Measurements from ENCODE around the gene AFAP1. TPM values are rescaled to one million over a fixed set of nuclear protein-coding genes. Genes with fewer than 3 reads are reported as not detected.

The AFAP1 gene
- total RNA-seq, 2 experiments from 2014 or later, result not detected

- CTCF ChIA-PET (ENCODE audit: unreplicated experiment), result no interaction called here
- intact Hi-C loops (cut with micrococcal nuclease; ENCODE audit: unreplicated experiment), result no loop called here
- TF ChIP-seq EZH2phosphoT487 (IDR thresholded peaks at IDR 0.05; ENCODE audit: borderline replicate concordance, low read depth, low read length), result no peak
- TF ChIP-seq, protein P1, sequence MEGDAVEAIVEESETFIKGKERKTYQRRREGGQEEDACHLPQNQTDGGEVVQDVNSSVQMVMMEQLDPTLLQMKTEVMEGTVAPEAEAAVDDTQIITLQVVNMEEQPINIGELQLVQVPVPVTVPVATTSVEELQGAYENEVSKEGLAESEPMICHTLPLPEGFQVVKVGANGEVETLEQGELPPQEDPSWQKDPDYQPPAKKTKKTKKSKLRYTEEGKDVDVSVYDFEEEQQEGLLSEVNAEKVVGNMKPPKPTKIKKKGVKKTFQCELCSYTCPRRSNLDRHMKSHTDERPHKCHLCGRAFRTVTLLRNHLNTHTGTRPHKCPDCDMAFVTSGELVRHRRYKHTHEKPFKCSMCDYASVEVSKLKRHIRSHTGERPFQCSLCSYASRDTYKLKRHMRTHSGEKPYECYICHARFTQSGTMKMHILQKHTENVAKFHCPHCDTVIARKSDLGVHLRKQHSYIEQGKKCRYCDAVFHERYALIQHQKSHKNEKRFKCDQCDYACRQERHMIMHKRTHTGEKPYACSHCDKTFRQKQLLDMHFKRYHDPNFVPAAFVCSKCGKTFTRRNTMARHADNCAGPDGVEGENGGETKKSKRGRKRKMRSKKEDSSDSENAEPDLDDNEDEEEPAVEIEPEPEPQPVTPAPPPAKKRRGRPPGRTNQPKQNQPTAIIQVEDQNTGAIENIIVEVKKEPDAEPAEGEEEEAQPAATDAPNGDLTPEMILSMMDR (conservative IDR thresholded peaks at IDR 0.05; ENCODE audit: low read length), result no peak
- Histone ChIP-seq H3K27ac (ENCODE audit: low read depth, low read length, poor library complexity, severe bottlenecking) (no peak overlapping the region), H3K9me2 (ENCODE audit: insufficient read depth, low read length) (no peaks in the 10 kb centered on the region), H4K20me1 (ENCODE audit: insufficient read depth, low read length) (no peaks in the 10 kb centered on the region), H3K36me3 (ENCODE audit: insufficient read depth, low read length) (no peaks in the 10 kb centered on the region), H3K79me2 (ENCODE audit: insufficient read depth, low read depth, low read length) (no peaks in the 10 kb centered on the region), H3K4me2 (ENCODE audit: low read length) (no peak overlapping the region), H2AFZ (ENCODE audit: low read length) (no peak overlapping the region), H3K4me1 (ENCODE audit: insufficient read depth, low read length, poor library complexity, severe bottlenecking) (no peaks in the 10 kb centered on the region), H3K4me3 (ENCODE audit: low read depth, low read length, poor library complexity, severe bottlenecking) (no peak overlapping the region), H3K9me3 (ENCODE audit: low read length) (no peaks in the 10 kb centered on the region)
- BruUV-seq (replicated peaks), result no TSS peak
- POLR2A ChIA-PET, result no interaction called here
- no peak for DNase-seq (ENCODE audit: low spot score)
These were observed 216.0 kb downstream of the AFAP1 start for GRCh38 chr4:7723625-7724024.

DNA sequence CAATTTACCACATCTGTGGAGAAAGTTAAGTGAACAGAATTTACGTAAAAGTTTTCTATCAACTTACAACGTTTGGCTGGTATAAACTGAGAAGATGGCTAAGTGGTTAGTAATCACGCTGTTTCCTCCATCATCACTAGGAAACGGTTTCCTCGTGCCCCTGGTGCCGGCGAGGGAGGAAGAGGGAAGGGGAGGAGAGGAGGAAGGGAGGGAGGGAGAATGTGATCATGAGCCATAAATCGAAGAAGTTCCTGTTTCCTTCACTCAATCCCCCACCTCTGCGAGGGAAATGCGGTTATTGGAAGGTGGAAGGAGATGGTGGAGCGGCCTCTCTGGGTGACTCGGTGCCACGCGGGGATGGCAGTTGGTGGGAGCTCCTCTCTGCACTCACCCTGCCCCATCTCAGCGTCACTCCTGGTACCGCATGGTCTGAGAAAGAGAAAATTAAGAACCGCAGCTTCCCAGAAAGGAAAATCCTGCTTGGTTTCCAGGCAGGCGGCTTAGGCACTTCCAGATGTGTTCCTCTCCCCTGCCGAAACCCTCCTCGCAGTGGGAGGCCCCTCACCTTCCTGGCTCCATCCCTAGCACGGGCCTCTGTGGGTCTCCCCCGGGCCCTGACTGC is 216.8 kb downstream of the AFAP1 start:
- no peaks in the 10 kb centered on the region for H4K20me1 ChIP-seq (ENCODE audit: insufficient read depth, low read length)
- no peaks in the 10 kb centered on the region for H3K36me3 ChIP-seq (ENCODE audit: insufficient read depth, low read length)
- H3K9me2 ChIP-seq (ENCODE audit: insufficient read depth, low read length), result no peaks in the 10 kb centered on the region
- no peak overlapping the region for H2AFZ ChIP-seq (ENCODE audit: low read length)
- TF ChIP-seq, protein P1 (conservative IDR thresholded peaks at IDR 0.05; ENCODE audit: low read length), result no peak
- no peak for TF ChIP-seq EZH2phosphoT487 (IDR thresholded peaks at IDR 0.05; ENCODE audit: borderline replicate concordance, low read depth, low read length)
- H3K27ac ChIP-seq (ENCODE audit: low read depth, low read length, poor library complexity, severe bottlenecking), result no peak overlapping the region
- POLR2A ChIA-PET, result no interaction called here
- no peaks in the 10 kb centered on the region for H3K79me2 ChIP-seq (ENCODE audit: insufficient read depth, low read depth, low read length)
- BruUV-seq (replicated peaks), result no TSS peak
- CTCF ChIA-PET (ENCODE audit: unreplicated experiment), result no interaction called here
- intact Hi-C loops (cut with micrococcal nuclease; ENCODE audit: unreplicated experiment), result no loop called here
- no peaks in the 10 kb centered on the region for H3K4me1 ChIP-seq (ENCODE audit: insufficient read depth, low read length, poor library complexity, severe bottlenecking)
- no peak overlapping the region for H3K4me3 ChIP-seq (ENCODE audit: low read depth, low read length, poor library complexity, severe bottlenecking)
- DNase-seq (ENCODE audit: low spot score), result no peak
- H3K9me3 ChIP-seq (ENCODE audit: low read length), result no peaks in the 10 kb centered on the region
- no peak overlapping the region for H3K4me2 ChIP-seq (ENCODE audit: low read length)

DNA sequence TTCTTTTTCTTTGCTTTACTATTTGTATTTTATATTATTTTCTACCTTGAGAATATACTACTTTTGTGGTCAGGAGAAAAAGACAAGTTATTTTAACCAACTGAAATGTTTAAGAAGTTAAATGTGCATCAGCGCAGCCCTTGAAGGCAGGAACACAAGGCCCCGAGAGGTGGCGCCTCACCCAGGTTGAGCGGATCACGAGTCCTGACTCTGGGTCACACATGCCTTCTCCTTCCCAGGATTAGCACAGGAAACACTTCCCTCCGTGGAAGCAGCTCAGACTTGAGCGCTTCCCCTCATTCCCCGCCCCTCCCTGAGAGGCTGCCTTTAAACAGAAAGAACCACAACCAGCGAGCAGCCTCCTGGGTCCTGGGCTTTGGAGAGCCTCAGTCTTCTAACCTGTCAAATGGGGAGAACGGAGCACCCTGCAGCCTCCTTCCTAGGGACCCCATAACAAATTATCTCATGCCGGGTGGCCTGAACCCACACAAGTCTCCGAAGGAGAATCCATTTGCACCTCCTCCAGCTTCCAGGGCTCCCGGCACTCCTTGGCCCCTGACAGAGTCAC is 217.6 kb downstream of the AFAP1 start:
- intact Hi-C loops (cut with micrococcal nuclease; ENCODE audit: unreplicated experiment), result no loop called here

More for the DNA sequence above, 217.6 kb downstream of the AFAP1 start:
- Histone ChIP-seq H3K4me2 (ENCODE audit: low read length) (no peak overlapping the region), H3K79me2 (ENCODE audit: insufficient read depth, low read depth, low read length) (no peaks in the 10 kb centered on the region), H3K4me1 (ENCODE audit: insufficient read depth, low read length, poor library complexity, severe bottlenecking) (no peaks in the 10 kb centered on the region), H2AFZ (ENCODE audit: low read length) (no peak overlapping the region), H3K9me3 (ENCODE audit: low read length) (no peaks in the 10 kb centered on the region), H3K36me3 (ENCODE audit: insufficient read depth, low read length) (no peaks in the 10 kb centered on the region), H3K27ac (ENCODE audit: low read depth, low read length, poor library complexity, severe bottlenecking) (no peak overlapping the region), H3K4me3 (ENCODE audit: low read depth, low read length, poor library complexity, severe bottlenecking) (no peak overlapping the region), H4K20me1 (ENCODE audit: insufficient read depth, low read length) (no peaks in the 10 kb centered on the region), H3K9me2 (ENCODE audit: insufficient read depth, low read length) (no peaks in the 10 kb centered on the region)
- ChIA-PET CTCF (ENCODE audit: unreplicated experiment) (no interaction called here), POLR2A (no interaction called here)
- no TSS peak for BruUV-seq (replicated peaks)
- DNase-seq (ENCODE audit: low spot score), result no peak
- TF ChIP-seq, protein P1 (conservative IDR thresholded peaks at IDR 0.05; ENCODE audit: low read length), result no peak
- TF ChIP-seq EZH2phosphoT487 (IDR thresholded peaks at IDR 0.05; ENCODE audit: borderline replicate concordance, low read depth, low read length), result no peak
